Left forelimb (tissue), 1 donor: Measurements from ENCODE around the gene FEZ2.

Experiments
- DNase-seq: peaks from one replicate; pipeline ENCODE4 v3.0.0-alpha.2; 2018; ENCODE audit warnings: low spot score

Gene FEZ2

GRCh38 chr2:36587101-36587500 is 10.9 kb downstream of the FEZ2 start:
- DNase-seq = no peak

- no peak for DNase-seq
These were observed 11.3 kb downstream of the FEZ2 start for GRCh38 chr2:36586672-36587071.

GRCh38 chr2:36584148-36584794 is 13.7 kb downstream of the FEZ2 start:
- no peak for DNase-seq

GRCh38 chr2:36582951-36583350 is 15.0 kb downstream of the FEZ2 start:
- DNase-seq = no peak

- no peak for DNase-seq
These were observed 15.4 kb downstream of the FEZ2 start for GRCh38 chr2:36582538-36582937.

- no peak for DNase-seq
These were observed 18.7 kb downstream of the FEZ2 start for GRCh38 chr2:36579297-36579664.

GRCh38 chr2:36578343-36579296 is 19.3 kb downstream of the FEZ2 start:
- DNase-seq = no peak

GRCh38 chr2:36577884-36578283 is 20.1 kb downstream of the FEZ2 start:
- DNase-seq = no peak

- no peak for DNase-seq
These were observed 23.4 kb downstream of the FEZ2 start for GRCh38 chr2:36574560-36574959.

GRCh38 chr2:36573165-36573564 is 24.8 kb downstream of the FEZ2 start:
- no peak for DNase-seq

GRCh38 chr2:36572719-36573059 is 25.3 kb downstream of the FEZ2 start:
- DNase-seq = no peak

- no peak for DNase-seq
These were observed 25.8 kb downstream of the FEZ2 start for GRCh38 chr2:36572054-36572718.

- no peak for DNase-seq
These were observed 27.6 kb downstream of the FEZ2 start for GRCh38 chr2:36570416-36570815.

GRCh38 chr2:36569267-36569856 is 28.6 kb downstream of the FEZ2 start:
- DNase-seq = no peak

GRCh38 chr2:36568516-36569246 is 29.3 kb downstream of the FEZ2 start:
- DNase-seq = no peak

GRCh38 chr2:36567711-36568408 is 30.1 kb downstream of the FEZ2 start:
- DNase-seq = no peak

- DNase-seq = no peak
These were observed 31.1 kb downstream of the FEZ2 start for GRCh38 chr2:36566887-36567286.

GRCh38 chr2:36565712-36566111 is 32.3 kb downstream of the FEZ2 start:
- DNase-seq = no peak

- DNase-seq = no peak
These were observed 33.5 kb downstream of the FEZ2 start for GRCh38 chr2:36564377-36564930.

- DNase-seq = no peak
These were observed 34.9 kb downstream of the FEZ2 start for GRCh38 chr2:36562973-36563532.

GRCh38 chr2:36562240-36562639 is 35.7 kb downstream of the FEZ2 start:
- DNase-seq = no peak
